H1 (cell line): Measurements from ENCODE around the gene CA10. TPM values are rescaled to one million over a fixed set of nuclear protein-coding genes. Genes with fewer than 3 reads are reported as not detected.

Experiments used
- CTCF ChIA-PET: fragments of 300-600 bp; sonication (Branson Sonifier 250); formaldehyde crosslinking; loops from one replicate; lab custom pipeline; 2021; ENCODE audit not compliant: partially characterized antibody; lab: Charles Lee
- POLR2A ChIA-PET: fragments of 300-600 bp; sonication (Branson Sonifier 250); formaldehyde crosslinking; loops from one replicate; lab custom pipeline; 2021; ENCODE audit warnings: inconsistent platforms; ENCODE audit not compliant: partially characterized antibody; lab: Charles Lee
- DNase-seq, 2 experiments: peaks; one replicate each; pipeline versions ENCODE4 v3.0.0 to v3.0.0-alpha.2; 2010 to 2022; ENCODE audit warnings: low spot score in 2 of 2, low read depth in 1 of 2, mixed read lengths in 1 of 2
- FAIRE-seq: peaks from 2 replicates; lab custom pipeline; 2011; peaks lifted over from hg19 to GRCh38; lab: Jason Lieb, UNC
- H2AFZ ChIP-seq: 2 replicates; pipeline ENCODE4 v1.8.1; 2012; ENCODE audit warnings: low read length, inconsistent platforms
- H2AK5ac ChIP-seq: 2 replicates; pipeline ENCODE4 v1.6.1; 2013; ENCODE audit warnings: low read depth, low read length
- H2BK120ac ChIP-seq: replicated peaks from 2 replicates; pipeline ENCODE3; 2013; ENCODE audit warnings: low read depth, low read length, inconsistent platforms
- H2BK12ac ChIP-seq: 2 replicates; pipeline ENCODE4 v1.6.1; 2013; ENCODE audit warnings: low read depth, low read length
- H2BK15ac ChIP-seq: 2 replicates; pipeline ENCODE4 v1.6.1; 2013; ENCODE audit warnings: low read length
- H2BK20ac ChIP-seq: 2 replicates; pipeline ENCODE4 v1.6.1; 2013; ENCODE audit warnings: low read length
- H2BK5ac ChIP-seq: 2 replicates; pipeline ENCODE4 v1.6.1; 2013; ENCODE audit warnings: low read depth, low read length
- H3K14ac ChIP-seq: 2 replicates; pipeline ENCODE4 v1.6.1; 2013; ENCODE audit warnings: inconsistent platforms; ENCODE audit not compliant: insufficient read length
- H3K18ac ChIP-seq: 2 replicates; pipeline ENCODE4 v1.6.1; 2013; ENCODE audit warnings: low read length; ENCODE audit errors: extremely low read depth
- H3K23ac ChIP-seq: 2 replicates; pipeline ENCODE4 v1.6.1; 2013; ENCODE audit warnings: inconsistent platforms; ENCODE audit not compliant: insufficient read length
- H3K23me2 ChIP-seq: 2 replicates; pipeline ENCODE4 v1.6.1; 2013; ENCODE audit warnings: low read depth, low read length
- H3K27ac ChIP-seq: 2 replicates; pipeline ENCODE4 v1.6.1; 2011; ENCODE audit warnings: low read depth, low read length, inconsistent platforms
- H3K27me3 ChIP-seq, 4 experiments: replicated peaks in 1 of 4; 1 replicate in 1 of 4; 2 replicates in 3 of 4; pipeline versions ENCODE4 v1.6.1 to v1.8.1; 2011 to 2013; ENCODE audit warnings: low read length in 3 of 4, mild to moderate bottlenecking in 3 of 4, inconsistent platforms in 2 of 4, mixed read lengths in 2 of 4, moderate library complexity in 1 of 4; ENCODE audit not compliant: control insufficient read depth in 3 of 4, insufficient read depth in 3 of 4; ENCODE audit errors: extremely low read depth in 1 of 4
- H3K36me3 ChIP-seq, 4 experiments: 2 replicates each; pipeline versions ENCODE4 v1.6.1 to v1.8.1; 2011 to 2013; ENCODE audit warnings: mild to moderate bottlenecking in 4 of 4, low read length in 3 of 4, moderate library complexity in 2 of 4, control low read depth in 1 of 4, inconsistent platforms in 1 of 4; ENCODE audit not compliant: insufficient read depth in 4 of 4, control insufficient read depth in 2 of 4
- H3K4ac ChIP-seq: replicated peaks from 2 replicates; pipeline ENCODE3; 2013; ENCODE audit warnings: low read length, low read depth, mixed read lengths, inconsistent platforms; ENCODE audit not compliant: insufficient read length
- H3K4me1 ChIP-seq, 4 experiments: replicated peaks in 1 of 4; 1 replicate in 1 of 4; 2 replicates in 3 of 4; pipeline versions ENCODE4 v1.6.1 to v1.8.1; 2011 to 2013; ENCODE audit warnings: low read length in 3 of 4, inconsistent platforms in 2 of 4, mixed read lengths in 1 of 4; ENCODE audit not compliant: insufficient read depth in 4 of 4, control insufficient read depth in 3 of 4
- H3K4me2 ChIP-seq, 2 experiments: 2 replicates each; pipeline versions ENCODE4 v1.6.1 to v1.8.1; 2011 to 2013; ENCODE audit warnings: low read depth in 2 of 2, low read length in 2 of 2, control low read depth in 1 of 2, inconsistent platforms in 1 of 2, mild to moderate bottlenecking in 1 of 2; ENCODE audit not compliant: insufficient read depth in 1 of 2
- H3K4me3 ChIP-seq, 4 experiments: fragments of 200-600, 300-600 bp in 1 of 4; sonication (generic), shearing (Covaris generic), sonication (Bioruptor Twin) in 1 of 4; 2 replicates each; pipeline versions ENCODE4 v1.5.1 to v1.8.1; 2011 to 2016; ENCODE audit warnings: low read length in 4 of 4, low read depth in 3 of 4, control low read depth in 2 of 4, inconsistent platforms in 2 of 4, mild to moderate bottlenecking in 2 of 4, mixed read lengths in 1 of 4, moderate library complexity in 1 of 4; ENCODE audit not compliant: insufficient read depth in 2 of 4; ENCODE audit errors: extremely low read depth in 1 of 4
- H3K56ac ChIP-seq: replicated peaks from 2 replicates; pipeline ENCODE3; 2013; ENCODE audit warnings: low read depth, mild to moderate bottlenecking, mixed read lengths, low read length, inconsistent platforms; ENCODE audit not compliant: insufficient read length
- H3K79me1 ChIP-seq: 2 replicates; pipeline ENCODE4 v1.6.1; 2013; ENCODE audit warnings: low read depth, low read length, control low read depth
- H3K79me2 ChIP-seq, 2 experiments: 2 replicates each; pipeline versions ENCODE4 v1.6.1 to v1.8.1; 2012 to 2013; ENCODE audit warnings: low read length in 2 of 2, mild to moderate bottlenecking in 2 of 2, inconsistent platforms in 1 of 2; ENCODE audit not compliant: insufficient read depth in 2 of 2, control insufficient read depth in 1 of 2
- H3K9ac ChIP-seq, 4 experiments: replicated peaks in 1 of 4; 1 replicate in 1 of 4; 2 replicates in 3 of 4; pipeline versions ENCODE4 v1.6.1 to v1.8.1; 2011 to 2013; ENCODE audit warnings: low read depth in 3 of 4, low read length in 3 of 4, control low read depth in 2 of 4, mild to moderate bottlenecking in 2 of 4, moderate library complexity in 2 of 4, inconsistent platforms in 1 of 4; ENCODE audit errors: extremely low read depth in 1 of 4
- H3K9me3 ChIP-seq, 2 experiments: 2 replicates each; pipeline versions ENCODE4 v1.6.1 to v1.8.1; 2012 to 2013; ENCODE audit warnings: mild to moderate bottlenecking in 2 of 2, moderate library complexity in 2 of 2, control low read depth in 1 of 2, inconsistent platforms in 1 of 2, low read depth in 1 of 2, low read length in 1 of 2, mixed read lengths in 1 of 2; ENCODE audit not compliant: insufficient read depth in 2 of 2
- H4K20me1 ChIP-seq, 2 experiments: replicated peaks in 1 of 2; 2 replicates each; pipeline versions ENCODE3 to v1.8.1; 2011 to 2013; ENCODE audit warnings: inconsistent platforms in 2 of 2, low read length in 2 of 2, mild to moderate bottlenecking in 1 of 2; ENCODE audit not compliant: insufficient read depth in 2 of 2, control insufficient read depth in 1 of 2
- H4K5ac ChIP-seq: 2 replicates; pipeline ENCODE4 v1.6.1; 2013; ENCODE audit warnings: low read length, low read depth, mixed read lengths, inconsistent platforms; ENCODE audit not compliant: insufficient read length
- H4K8ac ChIP-seq: 2 replicates; pipeline ENCODE4 v1.8.0; 2013; ENCODE audit warnings: mild to moderate bottlenecking, moderate library complexity, low read length, inconsistent platforms; ENCODE audit not compliant: insufficient read depth; ENCODE audit errors: extremely low read depth
- H4K91ac ChIP-seq: replicated peaks from 2 replicates; pipeline ENCODE3; 2013; ENCODE audit warnings: low read length, mixed read lengths, inconsistent platforms; ENCODE audit not compliant: insufficient read length
- ASH2L ChIP-seq: fragments of 200-600, 300-600 bp; sonication (generic); IDR thresholded peaks from one replicate; pipeline ENCODE4 v1.7.1; 2017; ENCODE audit warnings: low read length
- CEBPB ChIP-seq: IDR thresholded peaks from 2 replicates; pipeline ENCODE4 v1.6.1; 2012; ENCODE audit warnings: low read depth, low read length
- GABPA ChIP-seq: IDR thresholded peaks from 2 replicates; pipeline ENCODE4 v1.6.1; 2011; ENCODE audit warnings: mild to moderate bottlenecking, low read length, moderate library complexity, borderline replicate concordance; ENCODE audit not compliant: insufficient read depth
- HDAC6 ChIP-seq: IDR thresholded peaks from one replicate; pipeline ENCODE4 v1.7.1; 2012; ENCODE audit warnings: low read depth, mild to moderate bottlenecking, inconsistent platforms, low read length, moderate library complexity
- JUN ChIP-seq: IDR thresholded peaks from 2 replicates; pipeline ENCODE4 v1.6.1; 2011; ENCODE audit warnings: low read depth, mild to moderate bottlenecking, improper control_type of control experiment, low read length
- JUND ChIP-seq: IDR thresholded peaks from 2 replicates; pipeline ENCODE4 v1.6.1; 2011; ENCODE audit warnings: mild to moderate bottlenecking, improper control_type of control experiment, low read length
- KDM4A ChIP-seq: IDR thresholded peaks from one replicate; pipeline ENCODE4 v1.7.1; 2012; ENCODE audit warnings: low read depth, mild to moderate bottlenecking, moderate library complexity, low read length, inconsistent platforms; ENCODE audit not compliant: severe bottlenecking
- PHF8 ChIP-seq: fragments of 200-600 bp; sonication (generic); conservative IDR thresholded peaks from 2 replicates; pipeline ENCODE4 v1.7.1; 2012; ENCODE audit warnings: low read depth, mild to moderate bottlenecking, inconsistent platforms, low read length, moderate library complexity
- SP1 ChIP-seq: IDR thresholded peaks from 2 replicates; pipeline ENCODE4 v1.6.1; 2011; ENCODE audit warnings: low read depth, low read length
- SP4 ChIP-seq: IDR thresholded peaks from 2 replicates; pipeline ENCODE4 v1.6.1; 2012; ENCODE audit warnings: low read length, inconsistent platforms
- TAF7 ChIP-seq: optimal IDR thresholded peaks from 2 replicates; pipeline ENCODE3; 2011; ENCODE audit warnings: low read depth, mild to moderate bottlenecking, inconsistent platforms, low read length, moderate library complexity, borderline replicate concordance
- TBP ChIP-seq: IDR thresholded peaks from 2 replicates; pipeline ENCODE4 v1.6.1; 2011; ENCODE audit warnings: low read depth, low read length, improper control_type of control experiment
- YY1 ChIP-seq: IDR thresholded peaks from 2 replicates; pipeline ENCODE4 v1.6.1; 2011; ENCODE audit warnings: low read depth, mild to moderate bottlenecking, low read length
- WGBS, 2 experiments: shearing (Covaris generic) in 1 of 2; methylation state at CpG; one replicate each; pipeline versions ENCODE4 v1.1.6 to v1.1.7; 2013 to 2015; ENCODE audit warnings: low lambda C conversion rate in 2 of 2, mixed read lengths in 2 of 2, inconsistent platforms in 1 of 2, low coverage in 1 of 2, missing lambda C conversion rate in 1 of 2; ENCODE audit not compliant: insufficient replicate concordance in 2 of 2, insufficient coverage in 1 of 2, insufficient read length in 1 of 2; ENCODE audit errors: extremely low coverage in 1 of 2, missing lambda C conversion rate in 1 of 2; 5-methylcytosine and 5-hydroxymethylcytosine counted together
- polyA plus RNA-seq, 7 experiments: library from polyadenylated mRNA; depleted of rRNA in 3 of 7; stranded (reverse) in 5 of 7; unstranded in 2 of 7; fragments of >200 nt in 5 of 7; fragments of 200-250 nt in 2 of 7; gene quantifications; 1 replicate in 5 of 7; 2 replicates in 1 of 7; 4 replicates in 1 of 7; pipeline versions ENCODE4 v1.2.1 to v1.2.3, GENCODE V29; 2011 to 2013; ENCODE audit warnings: missing spikeins in 2 of 7, mixed read lengths in 2 of 7
- total RNA-seq: library from RNA; stranded (reverse); fragmentation: NEBNext Ultra II Directional; extraction: Animal tissue kit (Norgen Biotek cat#: 25700); gene quantifications from 2 replicates; pipeline ENCODE4 v1.2.1, GENCODE V29; 2021
- TF ChIP-seq, protein P1 (sequence below): IDR thresholded peaks from 2 replicates; pipeline ENCODE4 v1.6.1; 2012; ENCODE audit warnings: inconsistent platforms

CA10 gene
- total and polyA plus RNA-seq, 2 of the 8 experiments (the other 6 are each of a cell fraction or from before 2014, with no cell fraction given) = 0.60 to 0.63 TPM

DNA sequence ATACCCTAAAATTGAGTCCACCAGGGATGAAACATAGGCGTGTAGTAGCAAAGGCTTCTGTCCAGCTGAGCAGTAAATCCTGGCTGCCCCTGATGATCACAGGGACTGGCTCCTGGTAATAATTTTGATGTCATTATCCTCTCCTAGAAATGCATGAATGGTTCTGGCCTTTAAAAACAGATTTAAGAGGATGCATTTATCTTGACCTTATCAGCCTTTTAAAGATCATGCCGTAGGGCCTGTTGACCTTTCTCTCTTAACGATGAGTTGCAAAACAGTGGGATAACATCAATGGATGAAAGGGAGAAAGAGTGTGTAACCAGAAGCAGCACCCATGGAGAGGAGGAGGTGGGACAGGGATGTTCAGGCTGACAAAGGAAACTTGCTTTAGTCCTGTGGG is 128.5 kb downstream of the CA10 start:
- WGBS, 2 experiments = 95% methylated on average over 3 of the region's 3 CpGs; no CpG with 5 or more reads in 1 of the 2 experiments
- no peak overlapping the region for H3K18ac ChIP-seq
- H2AFZ ChIP-seq = no peak overlapping the region
- CTCF ChIA-PET = no interaction called here
- no peaks in the 10 kb centered on the region for H4K20me1 ChIP-seq
- no peak for FAIRE-seq
- H3K23me2 ChIP-seq = no peaks in the 10 kb centered on the region
- H3K27ac ChIP-seq = no peak overlapping the region
- no peaks in the 10 kb centered on the region for H3K36me3 ChIP-seq
- POLR2A ChIA-PET = no interaction called here
- H2BK5ac ChIP-seq = no peak overlapping the region
- no peak for TF ChIP-seq SP4
- no peak for TF ChIP-seq YY1
- TF ChIP-seq TAF7 = no peak
- TF ChIP-seq HDAC6 = no peak
- TF ChIP-seq GABPA = no peak
- TF ChIP-seq KDM4A = no peak
- no peak for TF ChIP-seq CEBPB
- TF ChIP-seq SP1 = no peak
- no peak for TF ChIP-seq ASH2L
- no peak for TF ChIP-seq JUN
- TF ChIP-seq, protein P1, sequence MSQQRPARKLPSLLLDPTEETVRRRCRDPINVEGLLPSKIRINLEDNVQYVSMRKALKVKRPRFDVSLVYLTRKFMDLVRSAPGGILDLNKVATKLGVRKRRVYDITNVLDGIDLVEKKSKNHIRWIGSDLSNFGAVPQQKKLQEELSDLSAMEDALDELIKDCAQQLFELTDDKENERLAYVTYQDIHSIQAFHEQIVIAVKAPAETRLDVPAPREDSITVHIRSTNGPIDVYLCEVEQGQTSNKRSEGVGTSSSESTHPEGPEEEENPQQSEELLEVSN = no peak
- no peak for TF ChIP-seq TBP
- TF ChIP-seq PHF8 = no peak
- TF ChIP-seq JUND = no peak
- H2BK15ac ChIP-seq = no peak overlapping the region
- H2AK5ac ChIP-seq = no peak overlapping the region
- no peak overlapping the region for H3K4me3 ChIP-seq
- H3K23ac ChIP-seq = no peak overlapping the region
- no peak overlapping the region for H3K56ac ChIP-seq
- H3K4ac ChIP-seq = no peak overlapping the region
- H3K9ac ChIP-seq = no peak overlapping the region
- H3K9me3 ChIP-seq = no peaks in the 10 kb centered on the region
- no peaks in the 10 kb centered on the region for H3K4me1 ChIP-seq
- DNase-seq = no peak
- H4K8ac ChIP-seq = no peak overlapping the region
- no peak overlapping the region for H2BK20ac ChIP-seq
- no peak overlapping the region for H2BK12ac ChIP-seq
- no peaks in the 10 kb centered on the region for H3K79me2 ChIP-seq
- no peak overlapping the region for H2BK120ac ChIP-seq
- no peaks in the 10 kb centered on the region for H3K27me3 ChIP-seq
- no peak overlapping the region for H3K4me2 ChIP-seq
- H3K79me1 ChIP-seq = no peaks in the 10 kb centered on the region
- no peak overlapping the region for H4K5ac ChIP-seq
- no peak overlapping the region for H4K91ac ChIP-seq
- H3K14ac ChIP-seq = no peak overlapping the region
